HG03469 (cell line): ENCODE measurements around the gene ALG9.

Source experiments
- ATAC-seq: cut with Tn5 transposase; IDR thresholded peaks from one replicate; pipeline ENCODE4 v1.9.1; 2021; ENCODE audit warnings: mild to moderate bottlenecking, moderate library complexity, moderate number of reproducible peaks; ENCODE audit not compliant: unreplicated experiment

ALG9 gene

GRCh38 chr11:111837366-111837891 lies 34.0 kb downstream of the ALG9 start:
- no peak for ATAC-seq

GRCh38 chr11:111836721-111837120 lies 34.7 kb downstream of the ALG9 start:
- peak; percentile 51 for ATAC-seq

- ATAC-seq: no peak
Measured at GRCh38 chr11:111836162-111836561, 35.2 kb downstream of the ALG9 start.

- no peak for ATAC-seq
Measured at GRCh38 chr11:111835665-111836064, 35.7 kb downstream of the ALG9 start.

- ATAC-seq: no peak
Measured at GRCh38 chr11:111834432-111835163, 36.8 kb downstream of the ALG9 start.

GRCh38 chr11:111833524-111833923 lies 37.9 kb downstream of the ALG9 start:
- no peak for ATAC-seq

- no peak for ATAC-seq
Measured at GRCh38 chr11:111829185-111829968, 42.0 kb downstream of the ALG9 start.

- ATAC-seq: no peak
Measured at GRCh38 chr11:111826322-111826950, 44.9 kb downstream of the ALG9 start.

- ATAC-seq: no peak
Measured at GRCh38 chr11:111823629-111824028, 47.8 kb downstream of the ALG9 start.

GRCh38 chr11:111823131-111823530 lies 48.2 kb downstream of the ALG9 start:
- no peak for ATAC-seq

GRCh38 chr11:111819829-111820237 lies 51.5 kb downstream of the ALG9 start:
- ATAC-seq: no peak

GRCh38 chr11:111819161-111819828 lies 52.1 kb downstream of the ALG9 start:
- no peak for ATAC-seq

- ATAC-seq: no peak
Measured at GRCh38 chr11:111815489-111815888, 55.9 kb downstream of the ALG9 start.

GRCh38 chr11:111814557-111815320 lies 56.6 kb downstream of the ALG9 start:
- no peak for ATAC-seq

- ATAC-seq: no peak
Measured at GRCh38 chr11:111814106-111814505, 57.3 kb downstream of the ALG9 start.

- no peak for ATAC-seq
Measured at GRCh38 chr11:111812211-111812610, 59.2 kb downstream of the ALG9 start.

- ATAC-seq: no peak
Measured at GRCh38 chr11:111811445-111811844, 59.9 kb downstream of the ALG9 start.

GRCh38 chr11:111808834-111809233 lies 62.5 kb downstream of the ALG9 start:
- no peak for ATAC-seq

GRCh38 chr11:111808063-111808588 lies 63.3 kb downstream of the ALG9 start:
- ATAC-seq: no peak

GRCh38 chr11:111807076-111807475 lies 64.3 kb downstream of the ALG9 start:
- ATAC-seq: no peak
